Midbrain (tissue), 1 donor: ENCODE data around the gene MCC.

Experiments
- DNase-seq: peaks from one replicate; lab custom pipeline; 2025; lab: John Stamatoyannopoulos, UW

The MCC gene

DNA sequence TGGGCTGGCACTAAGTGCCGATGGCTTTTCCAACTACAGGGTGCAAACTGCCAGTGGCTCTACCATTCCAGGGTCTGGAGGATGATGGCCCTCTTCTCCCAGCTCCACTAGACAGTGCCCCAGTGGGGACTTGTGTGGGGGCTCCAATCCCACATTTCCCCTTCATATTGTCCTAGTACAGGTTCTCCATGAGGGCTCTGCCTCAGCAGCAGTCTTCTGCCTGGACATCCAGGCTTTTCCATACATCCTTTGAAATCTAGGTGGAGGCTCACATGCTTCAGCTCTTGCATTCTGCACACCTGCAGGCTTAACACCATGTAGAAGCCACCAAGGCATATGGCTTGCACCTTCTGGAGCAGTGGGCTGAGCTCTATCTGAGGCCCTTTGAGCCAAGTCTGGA lies 123.8 kb downstream of the MCC start:
- no peak for DNase-seq

DNA sequence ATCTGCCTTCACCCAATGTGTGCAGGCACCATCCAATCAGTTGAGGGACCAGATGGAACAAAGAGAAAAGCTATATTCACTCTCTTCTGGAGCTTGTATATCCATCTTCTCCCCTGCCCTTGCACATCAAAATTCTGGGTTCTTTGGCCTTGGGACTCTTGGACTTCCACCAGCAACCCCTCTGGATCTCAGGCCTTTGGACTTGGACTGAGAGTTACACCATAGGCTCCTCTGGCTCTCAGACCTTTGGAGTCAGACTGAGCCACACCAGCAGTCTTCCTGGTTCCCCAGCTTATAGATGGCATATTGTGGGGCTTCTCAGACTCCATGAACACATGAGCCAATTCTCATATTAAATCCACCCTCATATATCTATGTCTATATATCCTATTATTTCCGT lies 126.6 kb downstream of the MCC start:
- DNase-seq = no peak

DNA sequence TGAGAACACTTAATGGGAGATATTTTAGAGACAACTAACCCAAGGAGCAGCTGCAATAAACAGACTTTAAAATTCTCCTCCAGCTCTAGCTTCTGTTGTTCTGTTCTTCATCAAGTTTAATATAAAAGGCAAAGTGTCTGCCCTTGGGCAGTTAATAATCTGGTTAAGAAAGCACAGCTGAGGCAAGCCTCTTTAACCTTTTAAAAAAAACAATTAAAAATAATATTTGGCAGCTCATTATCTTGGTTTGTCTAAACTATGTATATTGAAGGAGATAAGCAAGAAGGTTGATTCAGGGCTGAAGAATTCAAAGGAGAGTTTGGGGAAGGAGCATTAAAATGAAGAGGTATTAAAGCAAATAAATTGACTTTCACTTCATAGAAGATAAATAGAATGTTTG lies 128.8 kb downstream of the MCC start:
- DNase-seq = no peak

DNA sequence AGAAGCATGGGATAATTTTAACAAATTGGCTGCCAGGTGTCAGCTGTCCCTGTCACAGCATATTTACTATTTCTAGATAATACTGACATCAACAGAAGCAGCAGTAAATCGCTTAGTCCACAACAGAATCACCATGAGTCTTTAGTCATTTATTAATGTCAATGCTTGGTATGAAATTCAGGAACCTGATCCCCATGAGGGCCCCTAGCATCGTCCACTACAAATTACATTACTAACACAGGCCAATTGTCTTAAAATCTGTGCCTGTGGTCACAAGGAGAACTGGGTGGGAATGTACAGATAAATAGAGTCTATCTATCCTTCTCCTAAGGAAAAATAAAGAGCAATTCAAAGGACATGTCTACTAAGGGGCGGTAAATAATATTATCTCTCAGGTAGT lies 129.6 kb downstream of the MCC start:
- no peak for DNase-seq

DNA sequence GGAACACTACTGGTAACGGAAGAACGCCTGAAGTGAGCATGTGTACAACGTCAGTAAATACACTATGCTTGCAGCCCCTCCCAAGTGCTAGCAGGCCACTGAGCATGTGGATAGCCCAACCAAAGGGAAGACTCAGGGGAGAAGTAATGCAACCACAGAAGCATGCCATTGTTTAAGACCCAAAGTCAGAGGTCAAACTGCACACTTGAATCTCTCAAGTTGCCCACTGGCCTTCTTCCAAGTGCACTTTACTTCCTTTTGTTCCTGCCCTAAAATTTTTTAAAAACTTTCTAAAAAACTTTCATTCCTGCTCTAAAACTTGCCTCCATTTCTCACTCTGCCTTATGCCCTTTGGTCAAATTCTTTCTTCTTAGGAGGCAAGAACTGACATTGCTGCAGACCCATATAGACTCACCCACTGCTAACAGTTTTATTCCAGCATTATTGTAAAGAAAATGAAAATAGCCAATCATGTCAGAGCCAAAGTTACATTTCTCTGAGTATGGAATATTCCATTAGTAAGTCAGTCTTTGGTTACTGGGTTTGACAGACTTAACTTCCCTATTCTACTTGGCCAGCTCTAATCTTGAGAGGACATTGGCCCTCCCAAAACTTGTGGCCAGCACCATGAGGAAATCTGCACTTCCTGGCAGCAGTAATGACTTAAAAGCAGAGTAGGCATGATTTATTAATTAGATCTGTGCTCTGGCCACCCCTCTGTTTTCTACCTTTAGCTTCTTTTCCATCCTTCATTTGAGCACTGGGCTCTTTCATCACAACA lies 130.4 kb downstream of the MCC start:
- no peak for DNase-seq

DNA sequence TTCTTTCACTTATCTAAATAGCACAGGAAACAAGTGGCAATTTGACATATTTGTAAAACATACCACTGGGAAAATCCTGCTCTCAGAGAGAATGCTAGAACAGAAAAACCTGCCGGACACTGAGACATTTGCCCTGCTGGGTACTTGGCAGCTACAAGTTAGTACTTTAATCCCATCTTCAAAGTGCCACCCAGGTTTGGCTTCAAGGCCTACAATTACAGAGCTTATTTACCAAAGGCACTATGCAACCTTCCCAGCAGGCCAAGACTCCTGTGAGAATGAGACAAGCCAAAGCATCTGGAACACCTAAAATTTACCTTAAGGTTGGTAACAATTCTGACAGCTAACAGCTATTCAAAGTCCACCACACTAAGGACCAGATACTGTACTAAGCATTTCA lies 131.8 kb downstream of the MCC start:
- no peak for DNase-seq

DNA sequence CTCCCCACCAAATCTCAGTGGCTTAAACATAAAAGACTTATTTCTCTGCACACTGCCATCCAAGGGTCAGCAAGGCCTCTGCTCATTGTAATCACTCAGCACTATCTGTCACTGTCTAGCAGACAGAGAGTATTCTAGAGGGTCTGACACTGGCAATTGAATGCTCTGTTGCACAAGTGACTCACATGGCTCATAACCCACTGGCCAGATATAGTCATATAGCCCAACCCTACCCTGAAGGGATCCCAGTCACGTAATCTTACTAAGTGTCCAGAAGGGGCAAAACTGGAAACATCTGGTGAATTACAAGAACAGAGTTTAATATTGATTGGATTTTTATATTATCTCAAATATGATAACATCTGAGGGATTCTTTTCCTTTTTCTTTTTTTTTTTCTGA lies 134.2 kb downstream of the MCC start:
- no peak for DNase-seq

DNA sequence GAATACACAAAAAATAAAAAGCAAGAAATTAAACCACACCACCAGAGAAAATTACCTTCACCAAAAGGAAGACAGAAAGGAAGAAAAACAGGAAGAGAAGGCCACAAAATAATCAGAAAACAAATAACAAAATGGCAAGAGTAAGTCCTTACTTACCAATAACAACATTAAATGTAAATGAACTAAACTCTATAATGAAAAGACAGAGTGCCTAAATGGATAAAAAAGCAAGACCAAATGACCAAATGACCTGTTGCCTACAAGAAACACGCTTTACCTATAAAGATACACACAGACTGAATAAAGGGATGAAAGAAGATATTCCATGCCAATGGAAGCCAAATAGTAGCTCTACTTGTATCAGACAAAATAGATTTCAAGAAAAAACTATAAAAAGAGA lies 140.7 kb downstream of the MCC start:
- no peak for DNase-seq

DNA sequence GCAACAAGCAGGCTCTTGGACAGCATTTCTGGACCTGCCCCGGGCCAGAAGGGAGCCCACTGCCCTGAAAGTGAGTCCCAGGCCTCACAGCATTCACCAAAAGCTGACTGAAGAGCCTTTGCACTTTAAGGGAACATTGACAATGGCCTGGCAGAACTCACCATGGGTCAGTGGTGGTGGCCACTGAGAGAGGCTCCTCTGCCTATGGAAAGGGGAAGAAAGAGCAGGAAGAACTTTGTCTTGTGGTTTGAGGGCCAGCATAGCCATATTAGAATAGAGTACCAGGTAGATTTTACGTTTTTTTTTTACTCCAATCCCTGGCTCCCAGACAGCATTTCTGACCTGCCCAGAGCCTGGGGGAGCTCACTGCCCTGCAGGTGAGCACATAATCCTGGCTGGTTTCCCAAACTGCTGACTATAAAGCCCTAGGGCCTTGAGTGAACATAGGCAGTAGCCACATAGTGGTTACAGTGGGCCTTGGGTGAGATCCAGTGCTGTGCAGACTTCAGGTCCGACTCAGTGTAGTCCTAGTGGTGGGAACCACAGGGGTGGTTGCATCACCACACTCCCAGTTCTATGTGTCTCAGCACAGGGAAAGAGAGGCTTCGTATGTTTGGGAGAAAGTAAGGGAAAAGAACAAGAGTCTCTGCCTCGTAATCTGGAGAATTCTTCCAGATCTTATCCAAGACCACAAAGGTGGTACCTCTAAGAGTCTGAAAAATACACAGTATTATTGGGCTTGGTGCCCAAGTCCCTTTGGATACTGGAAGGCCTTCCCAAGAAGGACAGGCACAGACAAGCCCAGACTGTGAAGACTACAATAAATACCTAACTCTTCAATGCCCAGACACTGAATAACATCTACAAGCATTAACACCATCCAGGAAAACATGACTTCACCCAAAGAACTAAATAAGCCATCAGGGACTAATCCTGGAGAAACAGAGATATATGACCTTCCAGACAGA lies 143.0 kb downstream of the MCC start:
- DNase-seq = no peak

DNA sequence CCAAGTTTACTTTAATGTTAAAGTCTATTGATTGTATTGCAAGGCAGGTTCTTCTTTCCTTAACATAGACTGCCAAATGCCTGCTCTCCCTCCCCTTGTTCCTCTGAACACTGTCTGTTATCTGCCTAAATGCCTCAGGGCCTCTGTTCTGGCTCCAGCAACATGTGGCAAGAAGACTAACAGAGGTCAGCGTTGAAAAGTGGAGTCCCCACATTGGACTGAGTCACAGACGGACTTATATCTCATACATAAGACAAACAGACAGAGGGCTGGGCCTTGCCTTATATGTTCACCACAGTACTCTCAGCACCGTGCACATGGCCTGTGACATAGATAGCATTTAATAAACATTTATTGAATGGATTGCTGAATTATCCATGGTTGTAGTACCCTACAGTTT lies 144.9 kb downstream of the MCC start:
- no peak for DNase-seq

DNA sequence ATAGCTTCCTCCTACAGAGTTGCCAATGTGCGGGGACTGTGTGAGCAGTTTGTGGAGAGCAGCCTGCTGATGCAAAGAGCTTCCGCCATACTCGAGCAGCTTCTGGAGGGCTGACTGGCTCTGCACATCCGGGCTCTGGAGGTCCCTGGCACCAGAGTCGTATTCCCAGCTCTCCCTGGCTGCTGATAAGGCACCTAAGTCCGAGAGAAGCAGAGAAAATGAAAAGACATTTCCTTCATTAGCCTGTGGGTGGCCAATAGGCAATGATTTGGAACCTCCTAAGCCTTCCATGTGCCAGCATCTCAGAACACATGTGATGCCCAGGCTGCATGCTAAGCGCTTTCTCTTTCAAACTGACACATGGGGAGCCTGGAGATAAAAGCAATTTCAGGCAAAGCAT lies 147.7 kb downstream of the MCC start:
- DNase-seq = no peak

DNA sequence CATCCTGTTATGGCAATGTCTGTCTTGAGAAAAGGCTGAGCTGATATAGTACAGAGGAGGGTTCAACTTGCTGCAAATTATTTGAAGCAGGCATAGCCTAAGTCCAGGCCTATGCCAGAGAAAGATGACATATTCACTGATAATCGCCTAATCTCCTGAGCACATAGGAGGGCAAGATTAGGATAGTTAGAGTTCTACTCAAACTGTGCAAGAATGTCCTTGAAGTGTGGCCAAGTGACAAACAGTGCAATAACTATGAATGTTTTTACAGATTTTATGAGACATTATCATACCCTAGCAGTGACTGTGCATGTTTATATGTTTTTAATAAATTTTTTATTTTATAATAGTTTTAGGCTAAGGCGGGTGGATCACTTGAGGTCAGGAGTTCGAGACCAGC lies 149.6 kb downstream of the MCC start:
- DNase-seq = no peak

DNA sequence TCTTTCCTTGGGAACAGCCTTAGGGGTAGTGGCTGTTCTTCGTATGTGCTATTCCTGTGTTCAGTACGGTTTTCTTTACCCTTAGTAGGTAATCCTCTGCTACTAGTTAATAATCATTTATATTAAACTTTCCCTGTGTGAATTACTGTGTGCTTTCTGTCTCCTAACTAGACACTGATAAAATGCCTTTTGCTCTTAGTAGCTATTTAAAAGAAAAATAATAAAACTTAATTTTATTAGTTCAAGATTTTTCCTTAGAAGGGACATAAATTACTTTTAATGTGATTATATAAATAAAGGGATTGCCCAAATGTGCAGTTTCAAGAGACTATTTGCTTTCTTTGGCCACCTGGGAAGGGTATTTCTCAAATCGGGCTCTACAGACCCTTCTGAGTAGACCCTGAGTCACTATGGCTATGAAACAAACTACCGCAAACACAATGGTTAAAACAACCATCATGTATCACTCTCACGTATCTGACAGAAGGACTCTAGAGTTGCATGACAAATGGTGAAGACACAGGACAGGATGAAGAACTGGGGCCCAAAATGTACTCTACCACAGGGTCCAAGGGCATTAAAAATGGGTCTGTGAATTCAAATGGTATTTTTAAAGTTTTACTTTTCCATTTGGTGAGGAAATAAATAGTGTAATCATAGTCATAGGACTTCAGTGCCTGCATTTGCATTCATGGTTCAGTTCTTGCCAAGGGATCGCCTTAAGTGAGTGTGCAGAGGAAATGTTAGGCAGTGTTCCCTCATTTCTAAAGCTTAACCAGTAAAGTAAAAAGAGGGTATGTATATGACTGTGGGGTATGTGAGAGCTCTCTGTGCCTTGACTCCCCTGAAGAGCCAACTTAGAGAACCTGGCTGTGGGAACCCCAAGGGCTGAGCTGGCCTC lies 150.5 kb downstream of the MCC start:
- no peak for DNase-seq

DNA sequence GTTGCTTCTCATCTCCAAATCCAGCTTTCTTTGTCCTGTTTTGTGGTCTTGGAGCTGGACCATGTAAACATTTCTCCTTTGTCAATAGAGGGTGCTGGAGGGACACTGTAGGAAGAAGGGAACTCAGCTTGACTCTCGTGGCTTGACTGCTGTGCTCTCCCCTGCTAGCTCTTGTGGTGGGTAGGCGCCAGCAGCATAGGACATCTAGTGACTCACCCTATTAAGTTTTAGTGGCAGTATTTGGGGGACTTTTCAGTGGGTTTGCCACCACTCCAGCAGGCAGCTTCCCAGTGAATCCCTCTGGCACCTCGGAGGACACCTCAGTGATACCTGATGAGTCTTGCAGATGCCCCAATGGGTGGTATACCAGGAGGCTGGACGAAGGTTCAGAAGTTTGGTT lies 151.3 kb downstream of the MCC start:
- DNase-seq = peak; percentile 27

DNA sequence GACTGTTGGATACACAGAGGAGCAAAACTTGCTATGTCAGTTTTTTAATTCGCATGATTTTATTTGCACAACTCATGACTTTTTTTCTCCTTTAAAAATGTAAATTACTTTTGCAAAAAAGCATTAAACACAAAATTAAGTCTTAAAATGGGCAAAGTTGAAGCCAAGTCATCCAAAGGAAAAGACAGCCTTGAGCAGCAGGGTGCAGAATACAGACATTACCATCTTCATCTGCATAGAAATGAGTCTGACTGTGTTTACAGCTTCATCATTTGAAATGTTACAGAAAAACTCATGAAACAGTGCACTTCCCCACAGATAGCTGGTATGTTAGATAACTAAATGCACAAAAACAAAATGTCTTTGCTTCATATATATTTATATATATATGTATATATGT lies 154.8 kb downstream of the MCC start:
- DNase-seq = no peak

DNA sequence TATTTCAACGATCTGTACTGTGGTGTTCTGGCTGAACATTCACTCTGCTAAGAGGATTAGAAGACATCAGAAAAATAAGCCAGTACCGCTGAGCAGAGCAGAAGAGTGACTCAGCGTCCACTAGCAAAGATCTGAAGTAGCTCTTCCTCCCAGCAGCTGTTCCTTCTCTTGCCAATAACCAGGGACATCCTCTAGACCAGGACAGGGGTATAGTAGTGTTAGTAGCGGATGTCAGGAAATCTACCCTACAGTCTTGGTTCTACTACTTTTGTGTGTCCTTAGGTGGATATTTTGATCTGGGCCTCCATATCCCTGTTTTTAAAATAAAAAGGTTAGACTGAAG lies 157.1 kb downstream of the MCC start:
- no peak for DNase-seq

DNA sequence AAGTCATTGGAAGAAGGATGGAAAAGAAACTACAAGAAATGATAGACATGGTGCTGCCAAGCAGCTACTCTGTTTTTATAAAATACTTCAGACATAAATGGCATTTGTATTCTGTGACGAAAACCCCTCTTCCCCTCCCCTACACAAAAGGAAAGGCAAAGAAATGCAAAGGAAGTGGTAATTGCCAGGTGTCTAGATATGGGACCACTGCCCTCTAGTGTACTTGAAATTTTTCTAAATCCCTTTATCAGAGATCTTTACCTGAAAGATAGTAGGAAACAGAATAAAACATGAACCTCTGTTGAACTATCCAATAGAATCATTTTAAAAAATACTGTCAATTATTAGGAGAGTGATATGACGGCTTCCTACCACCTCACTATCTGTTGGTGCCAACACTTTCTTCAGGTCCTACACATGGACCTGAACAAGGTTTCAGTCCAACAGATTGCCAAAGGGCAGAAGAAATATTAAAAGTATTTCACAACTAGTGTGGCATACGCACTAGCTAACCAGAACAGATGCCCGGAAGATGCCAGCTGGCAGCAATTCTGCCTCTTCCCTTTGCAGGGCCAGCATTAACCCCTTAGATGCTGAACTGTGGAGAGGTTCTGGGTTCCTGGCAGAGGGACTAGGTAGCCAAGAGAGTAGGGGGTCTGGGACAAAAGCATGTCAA lies 157.6 kb downstream of the MCC start:
- DNase-seq = no peak

DNA sequence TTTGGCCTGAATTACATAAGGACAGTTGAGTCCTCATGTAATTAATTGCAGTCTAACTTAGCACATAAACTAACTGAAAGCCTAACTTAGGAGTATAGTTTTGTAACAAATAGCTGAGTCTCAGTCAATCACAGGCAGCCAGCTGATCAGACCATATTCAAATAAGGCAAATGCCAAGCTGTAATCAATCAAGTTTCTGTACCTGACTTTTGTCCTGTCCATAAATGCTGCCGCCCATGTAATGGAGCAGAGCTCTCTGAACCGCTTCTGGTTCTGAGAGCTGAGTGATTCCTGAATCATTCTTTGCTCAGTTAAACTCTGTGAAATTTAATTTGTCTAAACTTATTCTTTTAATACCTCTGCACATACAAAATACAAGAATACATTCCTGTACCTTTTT lies 158.3 kb downstream of the MCC start:
- no peak for DNase-seq

DNA sequence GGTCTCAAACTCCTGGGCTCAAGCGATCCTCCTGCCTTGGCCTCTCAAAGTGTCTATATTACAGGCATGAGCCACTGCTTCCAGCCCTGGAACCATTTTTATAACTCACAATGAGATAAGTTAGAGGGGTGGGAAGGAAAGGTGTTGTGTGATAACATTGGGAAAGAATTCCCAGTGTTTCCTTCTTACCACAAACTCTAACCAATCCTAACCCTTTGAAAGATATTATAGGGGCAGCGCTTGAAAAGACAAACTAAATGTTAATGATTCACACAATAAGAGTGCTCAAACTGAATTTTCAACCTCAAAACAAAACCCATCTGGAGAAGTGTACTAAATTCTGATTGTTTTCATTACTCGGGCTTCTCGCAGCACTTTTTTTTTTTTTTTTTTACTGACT lies 163.2 kb downstream of the MCC start:
- DNase-seq = no peak

DNA sequence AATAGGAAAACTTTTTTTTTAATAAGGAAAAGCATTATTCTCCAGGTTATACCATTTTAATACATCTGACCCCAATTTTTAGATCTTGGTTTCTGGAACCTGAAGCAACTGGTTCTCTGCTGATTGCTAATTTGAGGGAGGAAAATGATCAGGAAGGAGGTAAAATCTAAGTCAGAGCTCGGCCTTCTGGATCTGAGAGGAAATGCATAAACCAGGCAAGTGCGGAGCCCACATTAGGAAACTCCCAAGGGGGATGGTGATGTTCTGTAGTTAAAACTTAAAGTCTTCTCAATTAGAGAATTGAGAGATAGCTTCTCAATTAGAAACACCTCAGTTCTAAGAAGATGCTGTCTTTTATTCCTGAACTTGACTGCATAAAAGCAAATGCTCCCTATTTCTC lies 167.0 kb downstream of the MCC start:
- no peak for DNase-seq

DNA sequence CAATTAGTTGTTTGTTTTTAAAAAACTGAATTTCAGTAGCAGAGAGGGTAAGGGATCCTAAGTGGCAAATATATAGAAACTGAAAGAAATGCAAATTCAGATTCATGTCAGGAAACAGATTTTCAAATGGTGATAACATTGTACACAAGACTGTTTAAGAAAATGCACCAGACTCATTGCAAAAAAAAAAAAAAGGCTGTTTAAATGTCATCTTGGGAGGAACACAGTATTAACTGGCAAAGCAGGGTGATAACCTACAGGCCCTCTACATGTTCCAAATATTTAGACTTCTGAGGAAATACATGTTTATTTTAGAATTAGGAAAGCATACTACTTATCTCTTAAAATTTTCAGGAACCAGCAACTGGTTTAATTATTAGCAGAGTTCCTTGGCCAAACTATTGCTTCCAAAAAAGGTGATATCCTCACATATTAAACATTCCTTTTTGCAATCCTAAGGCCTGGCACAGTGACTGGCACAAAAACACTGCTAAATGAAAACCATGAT lies 167.9 kb downstream of the MCC start:
- no peak for DNase-seq
